Brain microvascular endothelial cell (primary cell): ENCODE measurements around the gene FYB1.
A peak's percentile ranks its signal among the peaks of the same experiment; 100 is the strongest.

Source experiments
- DNase-seq: peaks from one replicate; pipeline ENCODE4 v3.0.0-alpha.2; 2020
- H3K27ac ChIP-seq: fragments of 250-450 bp; sonication (Bioruptor Pico); 2 replicates; pipeline ENCODE4 v1.5.1; 2020; ENCODE audit warnings: mild to moderate bottlenecking, moderate library complexity
- H3K27me3 ChIP-seq: fragments of 250-450 bp; sonication (Bioruptor Pico); replicated peaks from 2 replicates; pipeline ENCODE4 v1.5.1; 2020; ENCODE audit warnings: mild to moderate bottlenecking
- H3K36me3 ChIP-seq: fragments of 250-450 bp; sonication (Bioruptor Pico); replicated peaks from 2 replicates; pipeline ENCODE4 v1.5.1; 2020; ENCODE audit warnings: mild to moderate bottlenecking
- H3K4me3 ChIP-seq: 2 replicates; pipeline ENCODE4 v1.5.1; 2011; ENCODE audit warnings: low read depth, mild to moderate bottlenecking, control low read depth, low read length, moderate library complexity
- in situ Hi-C: cut with HindIII; loops from 2 replicates; pipeline ENCODE4 v1.10.0; 2017; ENCODE audit warnings: low sequenced_read_pairs, low pct_ligation_motif_present
- TF ChIP-seq, protein P1 (sequence below): IDR thresholded peaks from 2 replicates; pipeline ENCODE4 v1.5.1; 2011; ENCODE audit warnings: low read depth, mild to moderate bottlenecking, moderate library complexity, low read length, control low read depth, inconsistent platforms; ENCODE audit errors: missing control alignments

FYB1 gene

DNA sequence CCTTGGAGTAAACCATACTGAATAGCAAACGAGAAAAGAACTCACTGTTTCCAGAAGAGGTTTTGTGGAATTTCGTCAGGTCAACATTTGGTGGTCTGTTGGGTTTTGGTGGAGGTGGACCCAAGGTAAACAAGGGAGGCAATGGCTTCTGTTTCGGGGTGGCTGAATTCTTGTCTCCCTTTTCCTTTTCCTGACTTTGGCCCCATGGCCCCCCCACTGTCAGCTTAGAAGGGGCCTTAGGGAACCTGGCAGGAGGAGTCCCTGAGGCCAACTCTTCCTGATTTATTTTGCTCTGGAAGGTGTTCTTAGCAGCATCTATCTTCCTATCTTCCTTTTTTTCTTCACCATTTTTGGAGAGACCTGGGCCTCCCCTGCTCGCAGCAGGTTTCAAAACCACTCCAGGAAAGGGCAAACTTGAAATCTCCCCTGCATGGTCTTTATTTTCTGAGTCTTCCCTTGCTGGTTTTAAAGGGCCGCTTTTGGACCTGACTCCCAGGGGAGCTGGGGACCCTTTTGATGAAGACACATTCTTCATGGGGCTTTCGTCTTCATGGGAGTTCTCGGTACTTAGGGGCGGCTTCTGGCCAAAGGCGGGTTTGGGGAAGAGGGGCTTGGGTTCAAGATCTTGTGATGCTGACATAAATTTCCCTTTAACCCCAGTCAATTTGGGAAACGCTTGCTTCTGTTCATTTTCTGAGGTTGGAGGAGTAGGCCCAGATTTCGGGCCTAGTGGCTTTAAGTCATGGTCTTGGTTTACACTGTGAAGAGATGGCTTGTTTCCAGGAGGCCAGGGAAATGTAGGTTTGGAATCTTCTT is 17.4 kb downstream of the FYB1 start:
- in situ Hi-C loops = no loop called here
- TF ChIP-seq, protein P1, sequence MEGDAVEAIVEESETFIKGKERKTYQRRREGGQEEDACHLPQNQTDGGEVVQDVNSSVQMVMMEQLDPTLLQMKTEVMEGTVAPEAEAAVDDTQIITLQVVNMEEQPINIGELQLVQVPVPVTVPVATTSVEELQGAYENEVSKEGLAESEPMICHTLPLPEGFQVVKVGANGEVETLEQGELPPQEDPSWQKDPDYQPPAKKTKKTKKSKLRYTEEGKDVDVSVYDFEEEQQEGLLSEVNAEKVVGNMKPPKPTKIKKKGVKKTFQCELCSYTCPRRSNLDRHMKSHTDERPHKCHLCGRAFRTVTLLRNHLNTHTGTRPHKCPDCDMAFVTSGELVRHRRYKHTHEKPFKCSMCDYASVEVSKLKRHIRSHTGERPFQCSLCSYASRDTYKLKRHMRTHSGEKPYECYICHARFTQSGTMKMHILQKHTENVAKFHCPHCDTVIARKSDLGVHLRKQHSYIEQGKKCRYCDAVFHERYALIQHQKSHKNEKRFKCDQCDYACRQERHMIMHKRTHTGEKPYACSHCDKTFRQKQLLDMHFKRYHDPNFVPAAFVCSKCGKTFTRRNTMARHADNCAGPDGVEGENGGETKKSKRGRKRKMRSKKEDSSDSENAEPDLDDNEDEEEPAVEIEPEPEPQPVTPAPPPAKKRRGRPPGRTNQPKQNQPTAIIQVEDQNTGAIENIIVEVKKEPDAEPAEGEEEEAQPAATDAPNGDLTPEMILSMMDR = no peak
- Histone ChIP-seq H3K27ac (no peak overlapping the region), H3K36me3 (no peaks in the 10 kb centered on the region), H3K4me3 (no peak overlapping the region), H3K27me3 (no peaks in the 10 kb centered on the region)
- no peak for DNase-seq

DNA sequence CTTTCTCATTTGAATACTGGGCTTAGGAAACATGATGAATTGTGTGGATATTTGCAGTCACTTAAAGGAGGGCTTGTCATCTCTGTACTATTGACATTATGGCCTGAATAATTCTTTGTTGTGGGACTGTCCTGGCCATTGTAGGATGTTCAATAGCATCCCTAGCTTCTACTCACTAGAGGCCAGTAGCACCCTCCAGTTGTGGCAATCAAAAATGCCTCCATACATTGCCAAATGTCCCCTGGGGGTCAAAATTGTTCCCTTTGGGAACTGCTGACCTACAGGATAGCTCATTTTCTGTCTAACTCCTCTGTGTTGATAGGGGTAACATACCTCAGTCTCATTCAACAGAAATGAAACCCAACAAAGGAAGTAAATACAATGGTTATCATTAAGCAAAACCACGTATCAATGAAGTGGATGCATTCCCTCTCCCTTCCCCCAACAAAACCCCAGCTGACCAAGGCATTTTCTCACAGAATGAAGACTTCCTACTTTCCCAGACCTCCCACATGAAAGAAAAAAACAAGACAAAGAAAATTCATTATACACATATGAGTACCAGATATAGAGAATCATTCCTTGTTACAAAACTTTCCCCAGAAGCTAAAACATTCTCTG is 18.1 kb downstream of the FYB1 start:
- no peak overlapping the region for H3K27ac ChIP-seq
- H3K4me3 ChIP-seq = no peak overlapping the region
- in situ Hi-C loops = no loop called here
- no peaks in the 10 kb centered on the region for H3K27me3 ChIP-seq
- TF ChIP-seq, protein P1 = no peak
- DNase-seq = no peak
- H3K36me3 ChIP-seq = no peaks in the 10 kb centered on the region

DNA sequence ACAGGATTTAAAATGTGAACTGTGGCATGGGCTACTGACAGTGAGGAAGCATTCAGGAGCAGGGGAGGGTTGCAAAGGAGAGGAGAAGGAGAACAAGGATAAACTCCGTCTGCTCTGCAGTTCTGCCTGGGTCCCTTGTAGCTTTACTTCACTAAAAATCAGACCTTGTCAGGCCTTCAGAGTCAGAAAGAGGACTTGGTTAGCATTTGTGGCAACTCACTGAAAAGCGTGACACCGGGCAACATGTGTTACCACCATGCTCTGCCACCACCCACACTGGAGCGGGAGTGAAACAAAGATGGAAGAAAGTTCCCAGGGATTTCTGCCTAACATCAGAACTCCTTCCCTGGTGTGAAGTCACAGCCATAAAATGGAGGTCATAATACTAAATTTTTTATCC is 19.3 kb downstream of the FYB1 start:
- in situ Hi-C loops = no loop called here
- no peak for DNase-seq
- no peak overlapping the region for H3K27ac ChIP-seq
- H3K36me3 ChIP-seq = no peaks in the 10 kb centered on the region
- H3K4me3 ChIP-seq = no peak overlapping the region
- no peaks in the 10 kb centered on the region for H3K27me3 ChIP-seq
- TF ChIP-seq, protein P1 = no peak

DNA sequence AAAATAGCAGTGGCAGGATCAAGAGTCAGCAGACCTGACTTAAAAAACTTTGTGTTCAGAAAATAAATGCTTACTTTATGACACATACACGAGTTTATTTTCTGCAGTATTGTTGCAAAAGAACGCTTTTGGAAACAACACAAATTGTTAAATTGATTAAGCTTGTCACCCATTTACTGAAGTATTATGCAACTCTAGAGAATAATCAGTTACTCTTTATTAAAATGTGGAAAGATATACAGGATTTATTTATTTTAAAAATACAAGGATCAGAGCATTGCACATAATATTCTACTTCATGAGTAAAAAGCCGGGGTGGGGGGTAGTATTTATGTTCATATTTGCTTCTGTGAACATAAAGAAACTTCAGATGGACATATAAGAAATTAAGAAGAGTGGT is 20.0 kb downstream of the FYB1 start:
- DNase-seq = no peak
- TF ChIP-seq, protein P1 = no peak
- Histone ChIP-seq H3K4me3 (no peak overlapping the region), H3K36me3 (no peaks in the 10 kb centered on the region), H3K27ac (no peak overlapping the region), H3K27me3 (no peaks in the 10 kb centered on the region)
- in situ Hi-C loops = no loop called here

DNA sequence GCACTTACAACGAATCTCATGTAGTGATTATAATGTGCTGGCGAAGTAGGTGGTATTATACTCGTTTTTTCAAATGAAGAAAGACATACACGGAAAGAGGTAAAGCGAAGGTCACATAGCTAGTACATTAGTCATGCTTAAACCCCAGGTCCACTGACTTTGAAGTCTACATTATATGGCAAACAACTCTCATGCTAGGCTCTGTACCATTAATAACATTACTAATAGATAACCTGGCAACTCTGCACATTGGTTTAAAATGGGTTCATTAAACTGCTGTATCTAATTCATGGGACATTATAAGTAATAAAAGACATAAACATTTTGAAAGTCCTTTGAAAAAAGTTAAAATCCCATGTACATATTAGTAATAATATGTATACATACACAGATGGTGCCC is 21.2 kb downstream of the FYB1 start:
- no peak overlapping the region for H3K4me3 ChIP-seq
- no peaks in the 10 kb centered on the region for H3K27me3 ChIP-seq
- peak overlapping the region; percentile 95 for H3K27ac ChIP-seq
- in situ Hi-C loops = no loop called here
- DNase-seq = peak; percentile 56
- no peaks in the 10 kb centered on the region for H3K36me3 ChIP-seq
- TF ChIP-seq, protein P1 = no peak
